Astrocyte (in vitro differentiated cells and primary cell): ENCODE data around the gene RILPL1. TPM values are rescaled to one million over a fixed set of nuclear protein-coding genes. Genes with fewer than 3 reads are reported as not detected.

ENCODE experiments used
- DNase-seq: peaks from one replicate; pipeline ENCODE4 v3.0.0-alpha.2; 2010; ENCODE audit warnings: low read depth
- FAIRE-seq: peaks from 2 replicates; lab custom pipeline; 2011; peaks lifted over from hg19 to GRCh38; lab: Jason Lieb, UNC
- H2AFZ ChIP-seq: 2 replicates; pipeline ENCODE4 v1.6.0; 2012; ENCODE audit warnings: low read depth, low read length, inconsistent platforms
- H3K27ac ChIP-seq: 2 replicates; pipeline ENCODE4 v1.5.1; 2011; ENCODE audit warnings: low read depth, low read length, inconsistent platforms
- H3K27me3 ChIP-seq: 2 replicates; pipeline ENCODE4 v1.6.0; 2011; ENCODE audit warnings: low read length, inconsistent platforms; ENCODE audit not compliant: insufficient read depth
- H3K36me3 ChIP-seq: 2 replicates; pipeline ENCODE4 v1.5.1; 2011; ENCODE audit warnings: low read length, inconsistent platforms; ENCODE audit not compliant: insufficient read depth
- H3K4me1 ChIP-seq: 2 replicates; pipeline ENCODE4 v1.5.1; 2011; ENCODE audit warnings: low read length, inconsistent platforms; ENCODE audit not compliant: insufficient read depth
- H3K4me2 ChIP-seq: 2 replicates; pipeline ENCODE4 v1.6.0; 2012; ENCODE audit warnings: low read length, inconsistent platforms
- H3K4me3 ChIP-seq: 2 replicates; pipeline ENCODE4 v1.5.1; 2011; ENCODE audit warnings: low read depth, mild to moderate bottlenecking, low read length, inconsistent platforms; ENCODE audit not compliant: insufficient read depth
- H3K79me2 ChIP-seq: 2 replicates; pipeline ENCODE4 v1.6.0; 2012; ENCODE audit warnings: mild to moderate bottlenecking, low read length, inconsistent platforms; ENCODE audit not compliant: insufficient read depth
- H3K9ac ChIP-seq: 2 replicates; pipeline ENCODE4 v1.6.0; 2012; ENCODE audit warnings: mild to moderate bottlenecking, low read length, inconsistent platforms
- H3K9me3 ChIP-seq: 2 replicates; pipeline ENCODE4 v1.5.1; 2012; ENCODE audit warnings: low read depth, mild to moderate bottlenecking, low read length, inconsistent platforms; ENCODE audit not compliant: insufficient read depth
- H4K20me1 ChIP-seq: 2 replicates; pipeline ENCODE4 v1.6.0; 2012; ENCODE audit warnings: low read length, inconsistent platforms; ENCODE audit not compliant: insufficient read depth
- H3K27ac Mint-ChIP-seq: one replicate; pipeline ENCODE4 v1.8.0; 2021; ENCODE audit warnings: mild to moderate bottlenecking, mixed read lengths; ENCODE audit not compliant: unreplicated experiment
- H3K27me3 Mint-ChIP-seq: one replicate; pipeline ENCODE4 v1.8.0; 2021; ENCODE audit warnings: low read depth, mixed read lengths; ENCODE audit not compliant: unreplicated experiment
- H3K36me3 Mint-ChIP-seq: one replicate; pipeline ENCODE4 v1.8.0; 2021; ENCODE audit warnings: low read depth, mixed read lengths; ENCODE audit not compliant: unreplicated experiment
- H3K4me1 Mint-ChIP-seq: one replicate; pipeline ENCODE4 v1.8.0; 2021; ENCODE audit warnings: low read depth, mixed read lengths; ENCODE audit not compliant: unreplicated experiment
- H3K4me3 Mint-ChIP-seq: one replicate; pipeline ENCODE4 v1.8.0; 2021; ENCODE audit warnings: mild to moderate bottlenecking, moderate library complexity, mixed read lengths; ENCODE audit not compliant: unreplicated experiment
- H3K9me3 Mint-ChIP-seq: one replicate; pipeline ENCODE4 v1.8.0; 2021; ENCODE audit warnings: mild to moderate bottlenecking, mixed read lengths; ENCODE audit not compliant: unreplicated experiment
- EZH2 ChIP-seq: IDR thresholded peaks from 2 replicates; pipeline ENCODE4 v1.6.1; 2012; ENCODE audit warnings: mild to moderate bottlenecking, low read length, inconsistent platforms; ENCODE audit not compliant: insufficient read depth
- total RNA-seq: library from RNA; stranded (reverse); gene quantifications from 2 replicates; pipeline ENCODE4 v1.2.1, GENCODE V29; 2021
- TF ChIP-seq, protein P1 (sequence below): IDR thresholded peaks from 2 replicates; pipeline ENCODE4 v1.5.1; 2011; ENCODE audit warnings: low read depth, mild to moderate bottlenecking, inconsistent platforms, low read length, moderate library complexity; ENCODE audit not compliant: insufficient read depth

Gene RILPL1
- total RNA-seq, 1 donor from 2014 or later: 23.0 TPM

GRCh38 chr12:123449856-123450255, 83.7 kb downstream of the RILPL1 start:
- H3K4me3 ChIP-seq: no peak overlapping the region

GRCh38 chr12:123449249-123449733, 84.2 kb downstream of the RILPL1 start:
- Histone ChIP-seq H3K79me2 (no peaks in the 10 kb centered on the region), H2AFZ (no peak overlapping the region), H3K4me3 (no peak overlapping the region), H3K36me3 (no peaks in the 10 kb centered on the region), H4K20me1 (no peaks in the 10 kb centered on the region), H3K4me2 (no peak overlapping the region), H3K4me1 (no peaks in the 10 kb centered on the region), H3K27me3 (no peaks in the 10 kb centered on the region), H3K9me3 (no peaks in the 10 kb centered on the region), H3K27ac (no peak overlapping the region), H3K9ac (no peak overlapping the region)
- H3K9me3 Mint-ChIP-seq: no peaks in the 10 kb centered on the region
- H3K27me3 Mint-ChIP-seq: no peaks in the 10 kb centered on the region
- TF ChIP-seq, protein P1, sequence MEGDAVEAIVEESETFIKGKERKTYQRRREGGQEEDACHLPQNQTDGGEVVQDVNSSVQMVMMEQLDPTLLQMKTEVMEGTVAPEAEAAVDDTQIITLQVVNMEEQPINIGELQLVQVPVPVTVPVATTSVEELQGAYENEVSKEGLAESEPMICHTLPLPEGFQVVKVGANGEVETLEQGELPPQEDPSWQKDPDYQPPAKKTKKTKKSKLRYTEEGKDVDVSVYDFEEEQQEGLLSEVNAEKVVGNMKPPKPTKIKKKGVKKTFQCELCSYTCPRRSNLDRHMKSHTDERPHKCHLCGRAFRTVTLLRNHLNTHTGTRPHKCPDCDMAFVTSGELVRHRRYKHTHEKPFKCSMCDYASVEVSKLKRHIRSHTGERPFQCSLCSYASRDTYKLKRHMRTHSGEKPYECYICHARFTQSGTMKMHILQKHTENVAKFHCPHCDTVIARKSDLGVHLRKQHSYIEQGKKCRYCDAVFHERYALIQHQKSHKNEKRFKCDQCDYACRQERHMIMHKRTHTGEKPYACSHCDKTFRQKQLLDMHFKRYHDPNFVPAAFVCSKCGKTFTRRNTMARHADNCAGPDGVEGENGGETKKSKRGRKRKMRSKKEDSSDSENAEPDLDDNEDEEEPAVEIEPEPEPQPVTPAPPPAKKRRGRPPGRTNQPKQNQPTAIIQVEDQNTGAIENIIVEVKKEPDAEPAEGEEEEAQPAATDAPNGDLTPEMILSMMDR: no peak
- no peak for TF ChIP-seq EZH2
- H3K4me3 Mint-ChIP-seq: no peak overlapping the region
- no peak for FAIRE-seq
- H3K36me3 Mint-ChIP-seq: no peaks in the 10 kb centered on the region
- H3K4me1 Mint-ChIP-seq: peaks cover 6% of the 10 kb centered on the region
- no peak for DNase-seq
- no peak overlapping the region for H3K27ac Mint-ChIP-seq

More at GRCh38 chr12:123449856-123450255, 83.7 kb downstream of the RILPL1 start:
- no peaks in the 10 kb centered on the region for H3K27me3 ChIP-seq
- Mint-ChIP-seq H3K4me3 (no peak overlapping the region), H3K4me1 (peaks cover 6% of the 10 kb centered on the region), H3K36me3 (no peaks in the 10 kb centered on the region), H3K27me3 (no peaks in the 10 kb centered on the region), H3K27ac (no peak overlapping the region), H3K9me3 (no peaks in the 10 kb centered on the region)
- H3K36me3 ChIP-seq: no peaks in the 10 kb centered on the region
- TF ChIP-seq EZH2: no peak
- TF ChIP-seq, protein P1: no peak
- no peaks in the 10 kb centered on the region for H4K20me1 ChIP-seq
- H3K4me1 ChIP-seq: no peaks in the 10 kb centered on the region
- H3K9ac ChIP-seq: no peak overlapping the region
- FAIRE-seq (no peak), DNase-seq (no peak)
- H3K79me2 ChIP-seq: no peaks in the 10 kb centered on the region
- H3K9me3 ChIP-seq: no peaks in the 10 kb centered on the region
- no peak overlapping the region for H3K27ac ChIP-seq
- no peak overlapping the region for H3K4me2 ChIP-seq
- no peak overlapping the region for H2AFZ ChIP-seq

GRCh38 chr12:123446333-123446713, 87.2 kb downstream of the RILPL1 start:
- peak overlapping the region; percentile 40 for H3K4me2 ChIP-seq

More at GRCh38 chr12:123446333-123446713, 87.2 kb downstream of the RILPL1 start:
- Histone ChIP-seq H3K4me1 (no peaks in the 10 kb centered on the region), H3K27ac (no peak overlapping the region), H3K9me3 (no peaks in the 10 kb centered on the region), H2AFZ (no peak overlapping the region), H4K20me1 (no peaks in the 10 kb centered on the region), H3K79me2 (no peaks in the 10 kb centered on the region), H3K27me3 (no peaks in the 10 kb centered on the region), H3K4me3 (no peak overlapping the region), H3K36me3 (no peaks in the 10 kb centered on the region), H3K9ac (no peak overlapping the region)
- Mint-ChIP-seq H3K36me3 (no peaks in the 10 kb centered on the region), H3K4me3 (no peak overlapping the region), H3K4me1 (peaks cover 6% of the 10 kb centered on the region), H3K9me3 (peaks cover 3% of the 10 kb centered on the region), H3K27ac (no peak overlapping the region), H3K27me3 (peaks cover 7% of the 10 kb centered on the region)
- FAIRE-seq (no peak), DNase-seq (no peak)
- no peak for TF ChIP-seq EZH2
- TF ChIP-seq, protein P1: no peak
